BE2C (cell line): ENCODE results near the gene MVP.
"Not testable (repeated sequence)": the region's sequence is repeated elsewhere in the genome, so short reads cannot be mapped to it uniquely, and the experiment has no call there.

ENCODE experiments used
- DNase-seq: peaks from one replicate; pipeline ENCODE4 v3.0.0-alpha.2; 2020
- H3K27me3 ChIP-seq: fragments of 250-450 bp; sonication (Bioruptor Pico); 2 replicates; pipeline ENCODE4 v1.5.1; 2020; ENCODE audit warnings: mild to moderate bottlenecking
- H3K36me3 ChIP-seq: fragments of 250-450 bp; sonication (Bioruptor Pico); 2 replicates; pipeline ENCODE4 v1.5.1; 2020; ENCODE audit warnings: mild to moderate bottlenecking
- H3K4me1 ChIP-seq: fragments of 250-450 bp; sonication (Bioruptor Pico); 2 replicates; pipeline ENCODE4 v1.5.1; 2020
- H3K4me3 ChIP-seq: 2 replicates; pipeline ENCODE4 v1.5.1; 2011; ENCODE audit warnings: low read depth, low read length
- H3K9me3 ChIP-seq: fragments of 250-450 bp; sonication (Bioruptor Pico); 2 replicates; pipeline ENCODE4 v1.5.1; 2020
- TF ChIP-seq, protein P1 (sequence below): IDR thresholded peaks from 2 replicates; pipeline ENCODE4 v1.5.1; 2012; ENCODE audit warnings: mild to moderate bottlenecking, low read depth, low read length

MVP gene

DNA sequence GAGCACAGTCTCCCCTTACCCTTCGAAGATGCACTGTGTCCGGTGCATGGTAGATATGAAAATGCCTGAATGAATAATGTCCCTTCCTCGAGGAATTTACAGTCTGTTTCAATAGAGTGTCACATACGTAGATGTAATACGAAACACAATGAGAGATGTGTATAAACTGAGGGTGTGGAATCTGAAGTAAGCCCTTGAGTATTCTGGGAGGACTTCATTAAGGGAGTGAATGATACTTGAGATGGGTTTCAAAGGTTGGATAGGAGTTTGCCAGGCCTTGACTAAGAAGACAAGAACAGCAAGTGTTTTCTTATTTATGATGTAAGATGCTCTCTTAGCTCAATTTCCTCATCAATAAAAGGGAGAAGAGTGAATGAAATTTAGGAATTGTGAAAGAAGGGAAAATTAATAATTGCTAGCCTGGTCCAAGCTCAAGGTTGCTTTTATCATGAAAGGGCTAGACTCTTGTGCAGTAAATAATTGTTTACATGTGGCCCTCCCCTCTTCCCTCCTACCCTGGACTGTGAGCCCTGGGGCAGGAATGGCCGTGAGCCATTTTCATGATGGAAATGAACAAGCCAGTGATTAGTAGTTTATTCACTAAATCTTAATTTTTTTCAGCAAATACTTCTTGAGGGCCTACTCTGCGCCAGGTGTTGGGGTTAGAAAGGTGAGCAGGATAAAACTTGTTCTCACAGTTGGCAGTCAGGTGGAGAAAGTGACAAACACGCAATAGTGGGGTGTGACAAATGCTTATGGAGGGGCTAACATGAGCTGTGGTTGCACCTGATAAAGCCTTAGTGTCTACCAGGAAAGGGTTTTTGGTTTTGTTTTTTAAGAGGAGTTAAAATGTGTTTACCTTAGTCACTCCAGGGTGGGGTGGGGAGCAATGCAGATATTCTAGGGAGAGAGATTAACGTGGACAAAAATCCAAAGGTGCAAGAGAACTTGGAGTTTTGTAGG is 28.1 kb upstream of the MVP start:
- Histone ChIP-seq H3K9me3 (no peaks in the 10 kb centered on the region), H3K36me3 (peaks cover 31% of the 10 kb centered on the region), H3K27me3 (no peaks in the 10 kb centered on the region), H3K4me1 (no peaks in the 10 kb centered on the region; the same call in 1 of the 2 replicates), H3K4me3 (peak overlapping the region; percentile 100)
- TF ChIP-seq, protein P1, sequence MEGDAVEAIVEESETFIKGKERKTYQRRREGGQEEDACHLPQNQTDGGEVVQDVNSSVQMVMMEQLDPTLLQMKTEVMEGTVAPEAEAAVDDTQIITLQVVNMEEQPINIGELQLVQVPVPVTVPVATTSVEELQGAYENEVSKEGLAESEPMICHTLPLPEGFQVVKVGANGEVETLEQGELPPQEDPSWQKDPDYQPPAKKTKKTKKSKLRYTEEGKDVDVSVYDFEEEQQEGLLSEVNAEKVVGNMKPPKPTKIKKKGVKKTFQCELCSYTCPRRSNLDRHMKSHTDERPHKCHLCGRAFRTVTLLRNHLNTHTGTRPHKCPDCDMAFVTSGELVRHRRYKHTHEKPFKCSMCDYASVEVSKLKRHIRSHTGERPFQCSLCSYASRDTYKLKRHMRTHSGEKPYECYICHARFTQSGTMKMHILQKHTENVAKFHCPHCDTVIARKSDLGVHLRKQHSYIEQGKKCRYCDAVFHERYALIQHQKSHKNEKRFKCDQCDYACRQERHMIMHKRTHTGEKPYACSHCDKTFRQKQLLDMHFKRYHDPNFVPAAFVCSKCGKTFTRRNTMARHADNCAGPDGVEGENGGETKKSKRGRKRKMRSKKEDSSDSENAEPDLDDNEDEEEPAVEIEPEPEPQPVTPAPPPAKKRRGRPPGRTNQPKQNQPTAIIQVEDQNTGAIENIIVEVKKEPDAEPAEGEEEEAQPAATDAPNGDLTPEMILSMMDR: no peak
- no peak for DNase-seq

- peaks cover 41% of the 10 kb centered on the region for H3K36me3 ChIP-seq
- H3K4me1 ChIP-seq, DNase-seq, H3K4me3 ChIP-seq, H3K27me3 ChIP-seq, H3K9me3 ChIP-seq: not testable (repeated sequence)
Measured at GRCh38 chr16:29793153-29793552, 27.1 kb upstream of the MVP start.

DNA sequence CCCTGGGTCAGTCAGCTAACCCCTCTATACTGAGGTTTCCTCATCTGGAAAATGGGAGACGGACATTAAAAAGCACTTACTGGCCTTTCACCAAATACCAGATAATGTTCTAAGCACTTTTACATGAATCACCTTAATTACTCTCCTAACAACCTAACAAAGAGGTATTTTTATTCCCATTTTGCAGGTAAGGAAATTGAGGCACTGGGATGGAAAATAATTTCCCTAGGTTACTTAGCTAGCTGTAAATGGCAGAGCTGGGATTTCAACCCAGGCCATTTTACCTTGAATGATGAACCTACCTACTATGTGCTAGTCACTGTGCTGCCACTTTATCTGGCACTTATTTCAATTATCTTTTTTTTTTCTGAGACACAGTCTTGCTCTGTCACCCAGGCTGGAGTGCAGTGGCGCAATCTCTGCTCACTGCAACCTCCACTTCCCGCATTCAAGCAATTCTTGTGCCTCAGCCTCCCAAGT is 26.0 kb upstream of the MVP start:
- Histone ChIP-seq H3K4me1 (no peaks in the 10 kb centered on the region; the same call in 1 of the 2 replicates), H3K27me3 (no peaks in the 10 kb centered on the region), H3K9me3 (no peaks in the 10 kb centered on the region), H3K36me3 (peaks cover 52% of the 10 kb centered on the region), H3K4me3 (no peak overlapping the region)
- TF ChIP-seq, protein P1: no peak
- no peak for DNase-seq

GRCh38 chr16:29802416-29802935 is 17.8 kb upstream of the MVP start:
- Histone ChIP-seq H3K36me3 (peaks cover 58% of the 10 kb centered on the region), H3K27me3 (no peaks in the 10 kb centered on the region), H3K4me1 (peaks cover 3% of the 10 kb centered on the region; the same call in 1 of the 2 replicates), H3K9me3 (no peaks in the 10 kb centered on the region), H3K4me3 (no peak overlapping the region)
- DNase-seq: no peak
- TF ChIP-seq, protein P1: no peak

DNA sequence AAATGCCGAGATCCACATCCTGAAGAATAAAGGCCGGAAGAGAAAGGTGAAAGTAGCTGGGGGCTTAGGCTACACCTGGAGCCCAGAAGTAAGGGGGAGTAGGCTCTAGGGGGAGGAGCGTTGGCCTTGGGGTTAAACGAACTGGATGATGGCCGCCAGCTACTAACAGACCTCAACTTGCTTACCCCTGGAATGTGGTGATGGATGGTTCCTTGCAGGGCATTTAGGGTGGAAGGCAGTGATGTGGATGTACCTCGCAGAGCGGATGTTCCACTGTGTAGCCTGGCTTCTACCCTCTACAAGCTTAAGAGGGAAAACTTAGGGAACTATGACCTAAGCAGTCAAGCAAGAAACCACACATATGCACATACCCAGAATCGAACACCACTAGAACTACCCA is 16.2 kb upstream of the MVP start:
- no peak overlapping the region; the same call in 1 of the 2 replicates for H3K4me3 ChIP-seq
- H3K9me3 ChIP-seq: no peaks in the 10 kb centered on the region
- H3K27me3 ChIP-seq: no peaks in the 10 kb centered on the region
- peaks cover 51% of the 10 kb centered on the region for H3K36me3 ChIP-seq
- DNase-seq: no peak
- H3K4me1 ChIP-seq: peaks cover 3% of the 10 kb centered on the region; the same call in 1 of the 2 replicates
- TF ChIP-seq, protein P1: no peak

DNA sequence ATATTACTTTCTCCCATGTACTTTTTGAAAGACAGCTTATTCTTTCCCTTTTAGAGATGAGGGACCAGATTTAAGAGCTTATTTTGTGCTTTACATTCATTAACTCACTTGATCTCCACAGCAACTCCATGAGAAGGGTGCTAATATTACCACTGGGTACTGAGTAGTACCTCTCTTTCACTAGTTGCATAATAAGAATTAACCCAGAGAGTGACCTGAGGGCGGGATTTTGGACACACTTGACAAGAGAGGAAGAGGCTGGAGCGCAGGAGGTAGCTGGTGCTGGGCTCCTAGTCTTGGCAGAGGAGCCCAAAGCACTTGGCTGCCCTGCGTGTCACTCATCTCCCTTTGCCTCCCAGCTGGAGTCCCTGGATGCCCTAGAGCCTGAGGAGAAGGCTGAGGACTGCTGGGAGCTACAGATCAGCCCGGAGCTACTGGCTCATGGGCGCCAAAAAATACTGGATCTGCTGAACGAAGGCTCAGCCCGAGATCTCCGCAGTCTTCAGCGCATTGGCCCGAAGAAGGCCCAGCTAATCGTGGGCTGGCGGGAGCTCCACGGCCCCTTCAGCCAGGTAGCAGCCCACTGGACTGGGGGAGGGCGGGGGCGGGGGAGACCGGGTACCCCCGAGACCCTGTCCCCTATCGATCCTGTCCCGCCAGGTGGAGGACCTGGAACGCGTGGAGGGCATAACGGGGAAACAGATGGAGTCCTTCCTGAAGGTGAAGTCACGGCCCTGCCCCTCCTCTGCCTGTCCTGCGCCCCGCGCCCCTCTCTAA is 15.6 kb upstream of the MVP start:
- no peaks in the 10 kb centered on the region for H3K9me3 ChIP-seq
- TF ChIP-seq, protein P1: no peak
- H3K4me1 ChIP-seq: peaks cover 3% of the 10 kb centered on the region; the same call in 1 of the 2 replicates
- peak overlapping the region; percentile 73 for H3K4me3 ChIP-seq
- peaks cover 49% of the 10 kb centered on the region for H3K36me3 ChIP-seq
- H3K27me3 ChIP-seq: no peaks in the 10 kb centered on the region
- peak; percentile 49 for DNase-seq
